GM18868 (cell line): ENCODE results near the gene CEBPA.
A peak's percentile ranks its signal among the peaks of the same experiment; 100 is the strongest.
"Not testable (repeated sequence)": the region's sequence is repeated elsewhere in the genome, so short reads cannot be mapped to it uniquely, and the experiment has no call there.

Source experiments
- ATAC-seq: cut with Tn5 transposase; IDR thresholded peaks from one replicate; pipeline ENCODE4 v1.9.1; 2021; ENCODE audit warnings: mild to moderate bottlenecking, moderate library complexity; ENCODE audit not compliant: unreplicated experiment

The CEBPA gene

DNA sequence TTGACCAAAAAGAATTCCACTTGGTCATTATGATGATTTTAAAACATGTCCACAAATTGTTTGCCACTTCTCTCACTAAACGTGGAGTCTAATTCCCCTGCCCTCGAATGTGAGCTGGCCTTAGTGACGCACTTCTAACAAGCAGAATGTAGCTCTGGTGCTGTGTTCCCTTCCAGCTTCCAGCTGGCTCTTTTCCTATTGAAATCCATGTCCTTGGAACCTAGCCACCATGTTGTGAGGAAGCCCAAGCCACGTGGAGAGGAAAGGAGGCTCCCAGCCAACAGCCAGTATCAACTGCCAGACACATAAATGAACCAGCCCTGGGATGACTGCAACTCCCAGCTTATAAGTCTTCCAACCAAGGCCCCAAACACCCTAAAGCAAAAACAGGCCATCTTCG, 23.6 kb upstream of the CEBPA start:
- no peak for ATAC-seq

DNA sequence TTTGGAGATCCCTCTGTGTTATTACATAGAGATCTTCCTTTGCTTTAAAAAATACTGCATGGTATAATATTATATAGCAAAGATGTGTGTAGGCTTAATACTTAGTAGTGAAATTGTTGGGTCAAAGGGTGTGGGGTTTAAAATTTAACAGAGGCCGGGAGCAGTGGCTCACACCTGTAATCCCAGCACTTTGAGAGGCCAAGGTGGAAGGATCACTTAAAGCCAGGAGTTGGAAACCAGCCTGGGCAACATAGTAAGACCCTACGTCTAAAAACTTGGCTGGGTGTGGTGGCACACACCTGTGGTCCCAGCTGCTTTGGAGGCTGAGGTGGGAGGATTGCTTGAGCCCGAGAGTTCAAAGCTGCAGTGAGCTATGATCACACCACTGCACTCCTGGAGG, 22.3 kb upstream of the CEBPA start:
- ATAC-seq: no peak

DNA sequence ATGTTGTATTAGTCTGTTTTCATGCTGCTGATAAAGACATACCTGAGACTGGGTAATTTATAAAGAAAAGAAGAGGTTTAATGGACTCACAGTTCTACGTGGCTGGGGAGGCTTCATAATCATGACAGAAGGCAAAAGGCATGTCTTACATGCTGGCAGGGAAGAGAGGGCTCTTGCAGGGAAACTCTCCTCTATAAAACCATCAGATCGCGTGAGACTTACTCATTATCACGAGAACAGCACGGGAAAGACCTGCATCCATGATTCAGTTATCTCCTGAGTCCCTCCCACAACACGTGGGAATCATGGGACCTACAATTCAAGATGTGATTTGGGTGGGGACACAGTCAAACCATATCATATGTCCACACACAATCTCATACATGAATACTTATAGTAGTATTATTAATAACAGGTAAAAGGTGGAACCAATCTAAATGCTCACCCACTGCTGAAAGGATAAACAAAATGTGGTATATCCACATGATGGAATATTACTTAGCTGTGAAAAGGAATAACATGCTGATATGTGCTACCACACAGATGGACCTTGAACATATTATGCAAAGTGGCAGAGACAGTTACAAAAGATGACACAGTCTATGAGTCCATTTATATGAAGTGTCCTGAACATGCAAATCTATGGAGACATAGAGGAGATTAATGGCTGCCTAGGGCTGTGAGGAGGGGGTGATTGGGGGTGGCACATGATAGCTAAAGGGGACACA, 20.9 kb upstream of the CEBPA start:
- no peak for ATAC-seq

DNA sequence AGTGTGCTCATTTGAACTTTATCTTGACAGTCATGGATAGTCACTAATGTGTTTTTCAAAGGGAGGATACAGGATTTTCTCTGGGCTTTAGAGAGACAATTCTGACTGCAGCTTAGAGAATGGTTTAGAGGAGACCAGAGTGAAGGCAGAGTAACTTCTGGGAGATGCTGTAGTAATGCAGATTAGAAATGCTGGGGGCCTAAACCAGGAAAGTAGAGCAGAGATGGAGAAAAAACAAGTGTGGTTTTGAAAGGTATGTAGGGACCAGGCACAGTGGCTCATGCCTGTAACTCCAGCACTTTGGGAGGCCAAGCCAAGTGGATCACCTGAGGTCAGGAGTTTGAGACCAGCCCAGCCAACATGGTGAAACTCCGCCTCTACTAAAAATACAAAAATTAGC, 18.3 kb upstream of the CEBPA start:
- no peak for ATAC-seq

DNA sequence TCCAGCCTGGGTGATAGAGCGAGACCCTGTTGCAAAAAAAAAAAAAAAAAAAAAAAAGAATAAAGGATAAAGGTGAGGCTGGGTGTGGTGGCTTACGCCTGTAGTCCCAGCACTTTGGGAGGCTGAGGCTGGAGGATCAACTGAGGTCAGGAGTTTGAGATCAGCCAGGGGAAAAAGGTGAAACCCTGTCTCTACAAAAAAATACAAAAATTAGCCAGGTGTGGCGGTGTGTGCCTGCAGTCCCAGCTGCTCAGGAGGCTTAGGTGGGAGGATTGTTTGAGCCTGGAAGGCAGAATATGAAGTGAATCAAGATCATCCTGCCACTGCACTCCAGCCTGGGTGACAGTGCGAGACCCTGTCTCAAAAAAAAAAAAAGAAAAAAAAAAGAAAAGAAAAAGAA, 15.7 kb upstream of the CEBPA start:
- not testable (repeated sequence) for ATAC-seq

DNA sequence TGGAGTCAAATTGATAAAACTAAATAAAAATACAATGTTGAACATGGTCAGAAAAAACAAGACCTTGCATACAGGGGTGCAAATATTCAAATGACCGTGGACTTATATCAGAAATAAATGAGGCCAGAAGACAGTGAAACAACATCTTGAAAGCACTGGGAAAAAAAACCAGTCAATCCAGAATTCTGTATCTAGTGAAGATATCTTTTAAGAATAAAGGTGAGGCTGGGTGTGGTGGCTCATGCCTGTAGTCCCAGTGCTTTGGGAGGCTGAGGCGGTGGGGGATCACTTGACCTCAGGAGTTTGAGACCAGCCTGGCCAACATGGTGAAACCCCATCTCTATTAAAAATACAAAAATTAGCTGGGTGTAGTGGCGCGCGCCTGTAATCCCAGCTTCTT, 15.2 kb upstream of the CEBPA start:
- ATAC-seq: no peak

DNA sequence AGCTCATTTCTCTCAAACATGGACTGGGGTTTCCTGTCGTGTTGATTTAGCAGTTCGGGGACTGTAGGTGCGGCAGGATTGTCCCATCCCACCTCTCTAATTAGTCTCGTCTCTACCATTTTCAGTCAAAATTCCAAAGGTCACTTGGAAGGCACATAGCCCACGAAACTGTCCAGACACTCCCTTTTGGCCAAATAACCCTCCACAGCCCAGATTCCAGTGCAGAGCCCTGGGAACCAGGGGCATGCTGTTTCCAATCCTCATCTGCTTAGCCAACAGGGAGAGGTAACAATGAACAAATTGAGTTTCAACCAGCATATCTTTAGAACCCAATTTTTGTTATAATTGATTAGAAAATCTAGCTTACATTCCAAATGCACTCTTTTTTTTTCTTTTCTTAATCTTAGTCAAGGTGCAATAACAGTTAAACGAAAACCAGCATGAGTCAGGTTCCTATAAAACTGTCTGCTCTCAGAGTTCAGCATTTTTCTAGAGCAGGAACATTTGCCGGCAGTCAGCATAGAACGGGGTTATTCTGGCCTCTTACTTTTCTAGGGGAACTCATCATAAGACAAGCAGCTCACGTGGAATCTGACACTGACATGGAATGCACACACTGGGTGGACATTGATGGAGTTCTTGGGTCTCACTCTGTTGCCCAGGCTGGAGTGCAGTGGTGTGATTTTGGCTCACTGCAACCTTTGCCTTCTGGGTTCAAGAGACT, 14.4 kb upstream of the CEBPA start:
- ATAC-seq: no peak

DNA sequence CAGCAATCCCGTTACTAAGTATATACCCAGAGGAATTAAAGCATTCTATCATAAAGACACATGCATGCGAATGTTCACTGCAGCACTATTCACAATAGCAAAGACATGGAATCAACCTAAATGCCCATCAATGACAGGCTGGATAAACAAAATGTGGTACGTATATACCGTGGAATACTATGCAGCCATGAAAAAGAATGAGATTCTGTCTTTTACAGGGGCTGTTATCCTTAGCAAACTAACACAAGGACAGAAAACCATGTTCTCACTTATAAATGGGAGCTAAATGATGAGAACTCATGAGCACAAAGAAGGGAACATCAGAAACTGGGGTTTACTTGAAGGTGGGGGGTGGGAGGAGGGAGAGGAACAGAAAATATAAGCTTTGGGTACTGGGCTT, 10.5 kb upstream of the CEBPA start:
- ATAC-seq: not testable (repeated sequence)

DNA sequence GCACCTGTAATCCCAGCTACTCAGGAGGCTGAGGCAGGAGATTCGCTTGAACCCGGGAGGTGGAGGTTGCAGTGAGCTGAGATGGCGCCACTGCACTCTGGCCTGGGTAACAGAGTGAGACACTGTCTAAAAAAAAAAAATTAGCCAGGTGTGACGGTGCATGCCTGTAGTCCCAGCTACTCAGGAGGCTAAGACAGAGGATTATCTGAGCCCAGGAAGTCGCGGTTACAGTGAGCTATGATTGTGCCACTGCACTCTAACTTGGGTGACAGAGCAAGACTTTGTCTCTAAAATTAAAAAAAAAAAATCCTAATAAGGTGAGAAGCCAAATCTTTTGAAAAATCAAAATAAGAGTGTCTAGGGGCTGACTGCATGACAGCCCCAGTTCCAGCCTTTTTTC, 9.7 kb upstream of the CEBPA start:
- no peak for ATAC-seq

DNA sequence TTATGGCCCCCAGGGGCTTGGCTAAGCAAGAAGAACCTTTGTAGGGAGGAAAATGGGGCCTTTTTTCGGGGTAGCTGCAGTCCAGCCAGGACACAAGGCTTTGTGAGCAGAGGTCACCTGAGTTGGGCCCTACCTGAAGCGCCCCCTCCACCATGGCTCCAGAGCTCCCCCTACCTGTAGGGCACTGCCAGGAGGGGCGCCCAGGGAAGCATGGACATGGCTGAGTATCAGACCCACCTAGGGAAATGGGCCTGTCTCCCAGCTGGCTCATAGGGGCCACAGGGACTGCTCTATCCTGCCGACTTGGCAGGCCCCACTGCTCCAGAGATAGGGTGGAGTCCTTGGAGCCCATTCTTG, 9.0 kb upstream of the CEBPA start:
- ATAC-seq: no peak

DNA sequence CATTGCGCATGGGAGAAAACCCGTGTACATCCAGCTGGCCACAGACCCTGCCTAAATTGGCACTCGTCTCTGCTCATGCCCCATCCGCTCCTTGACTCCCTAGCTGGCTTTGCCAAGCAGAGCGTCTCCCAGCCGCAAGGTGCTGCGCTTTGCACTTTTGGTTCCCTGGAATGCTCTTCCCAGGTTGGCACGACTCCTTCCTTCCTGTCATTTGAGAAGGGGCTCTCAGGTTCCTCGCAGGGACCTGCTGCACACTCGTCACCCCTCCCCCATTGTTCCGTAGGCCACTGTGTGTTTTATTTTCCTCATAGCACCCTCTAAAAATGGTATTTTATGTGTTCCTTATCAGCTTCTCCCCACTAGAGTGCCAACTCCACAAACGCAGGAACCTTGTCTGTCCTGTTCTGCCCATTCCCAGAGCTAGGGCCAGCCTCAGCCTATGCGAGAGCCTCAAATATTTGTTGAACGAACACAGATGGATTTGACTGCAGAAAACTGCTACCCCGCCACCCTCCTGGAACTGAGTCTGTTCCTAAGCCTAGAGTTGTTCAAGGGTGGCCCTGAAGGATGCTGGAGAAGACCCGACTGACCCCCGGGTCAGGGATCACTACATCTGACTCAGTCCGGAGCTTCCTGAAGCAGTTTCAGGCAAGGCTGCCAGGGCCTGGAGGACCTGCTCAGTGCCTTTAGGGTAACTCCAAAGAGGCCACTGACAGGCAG, 8.4 kb upstream of the CEBPA start:
- ATAC-seq: no peak

DNA sequence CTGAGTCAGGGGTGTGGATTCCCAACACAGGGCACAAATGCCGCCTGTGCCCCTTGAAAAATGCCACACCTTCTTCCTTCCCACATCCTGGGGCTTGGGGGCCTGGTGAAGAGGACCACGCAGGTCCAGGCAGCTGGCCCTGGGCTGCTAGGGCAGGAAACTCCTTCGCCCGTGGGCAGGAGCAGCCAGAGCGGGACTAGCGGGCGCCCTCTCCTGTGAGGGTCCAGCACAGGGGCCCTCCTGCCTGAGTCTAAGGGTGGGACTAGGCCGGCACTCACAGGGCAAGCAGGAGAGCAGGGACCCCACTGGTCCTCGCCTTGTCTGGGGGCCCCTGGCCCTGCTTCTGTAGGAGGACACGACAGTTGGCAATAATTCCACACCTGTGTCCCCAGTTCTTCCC, 7.5 kb upstream of the CEBPA start:
- ATAC-seq: no peak

DNA sequence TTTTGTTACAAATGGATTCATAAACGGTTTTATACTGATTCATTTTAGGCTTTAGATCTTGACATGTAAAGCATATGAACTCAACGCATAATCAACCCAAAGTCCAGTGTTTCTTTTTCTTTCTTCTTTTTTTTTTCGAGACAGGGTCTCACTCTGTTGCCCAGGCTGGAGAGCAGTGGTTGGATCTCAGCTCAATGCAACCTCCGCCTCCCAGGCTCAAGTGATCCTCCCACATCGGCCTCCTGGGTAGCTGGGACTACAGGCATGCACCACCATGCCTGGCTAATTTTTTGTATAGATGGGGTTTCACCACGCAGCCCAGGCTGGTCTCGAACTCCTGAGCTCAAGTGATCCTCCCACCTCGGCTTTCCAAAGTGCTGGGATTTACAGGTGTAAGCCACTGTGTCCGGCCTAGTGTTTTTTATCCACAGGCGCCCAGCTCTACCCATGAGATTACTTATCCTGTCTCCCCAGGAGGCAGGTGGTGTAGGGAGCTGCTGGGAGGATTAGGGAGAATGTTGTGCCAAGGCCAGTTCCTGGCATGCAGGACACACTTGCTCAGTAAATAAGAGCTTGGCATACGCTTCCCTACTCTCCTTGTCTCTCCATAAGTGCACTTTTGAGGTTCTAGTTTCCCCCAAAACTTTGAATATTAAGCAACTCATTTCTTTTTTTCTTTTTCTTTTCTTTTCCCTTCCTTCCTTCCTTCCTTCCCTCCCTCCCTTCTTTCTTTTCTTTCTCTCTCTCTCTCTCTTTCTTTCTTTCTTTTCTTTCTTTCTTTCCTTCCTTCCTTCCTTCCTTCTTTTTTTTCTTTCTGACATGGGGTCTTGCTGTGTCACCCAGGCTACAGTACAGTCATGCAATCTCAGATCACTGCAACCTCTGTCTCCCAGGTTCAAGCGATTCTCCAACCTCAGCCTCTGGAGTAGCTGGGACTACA, 4.8 kb upstream of the CEBPA start:
- no peak for ATAC-seq

DNA sequence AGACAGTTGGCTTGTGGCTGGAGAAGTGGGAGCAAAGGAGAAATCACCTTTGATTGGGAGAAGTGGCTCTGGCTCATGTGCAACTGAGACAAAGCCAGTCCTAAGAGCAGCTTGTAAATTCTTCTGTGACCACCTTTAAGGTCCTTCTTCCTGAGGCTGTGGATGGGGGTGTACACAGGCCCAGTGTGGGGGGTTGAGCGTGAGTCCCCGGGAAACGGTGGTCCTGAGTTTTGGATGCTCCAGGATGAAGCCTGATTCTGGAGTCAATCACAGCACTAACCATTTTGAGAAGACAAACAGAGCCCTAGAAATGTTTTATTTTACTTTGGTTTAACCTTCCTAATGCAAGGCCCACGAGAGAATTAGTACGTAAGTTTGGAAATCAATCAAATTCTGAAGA, 3.9 kb upstream of the CEBPA start:
- ATAC-seq: no peak

DNA sequence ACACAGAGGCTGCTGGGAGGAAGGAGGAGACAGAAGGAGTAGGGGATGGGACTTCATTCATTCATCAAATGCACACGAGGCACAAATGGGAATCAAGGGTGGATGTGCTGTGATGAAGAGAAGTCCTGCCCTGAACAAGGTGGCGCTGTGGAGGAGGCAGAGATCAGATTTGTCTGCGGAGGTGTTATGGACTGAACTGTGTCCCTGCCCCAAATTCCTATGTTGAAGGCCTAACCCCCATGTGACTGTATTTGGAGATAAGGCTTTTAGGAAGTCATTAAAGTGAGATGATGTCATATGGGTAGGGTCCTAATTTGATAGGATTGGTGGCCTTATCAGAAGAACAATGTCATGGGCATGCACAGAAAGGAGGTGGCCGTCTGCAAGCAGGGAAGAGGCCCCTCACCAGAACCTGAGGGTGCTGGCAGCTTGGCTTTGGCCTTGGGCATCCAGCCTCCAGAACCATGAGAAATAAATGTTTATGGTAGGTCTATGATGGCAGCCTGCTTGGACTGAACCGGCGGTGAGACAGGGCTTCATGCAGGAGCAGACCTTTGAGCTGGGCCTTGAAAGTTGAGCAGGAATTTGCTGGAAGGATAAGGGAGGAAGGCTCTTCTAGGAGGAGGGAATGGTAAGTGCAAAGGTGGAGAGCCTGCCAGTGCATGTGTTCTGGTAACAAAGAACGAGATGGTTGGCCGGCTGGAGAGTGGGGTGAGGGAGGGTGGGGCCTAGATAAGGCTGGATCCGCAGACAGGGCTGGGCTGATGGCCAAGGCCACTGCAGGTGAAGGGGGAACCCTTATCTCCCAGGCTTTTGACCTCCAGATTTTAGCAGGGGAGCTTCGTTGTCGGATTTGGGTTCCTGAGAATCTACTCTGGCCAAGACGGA, 2.7 kb upstream of the CEBPA start:
- ATAC-seq: no peak

DNA sequence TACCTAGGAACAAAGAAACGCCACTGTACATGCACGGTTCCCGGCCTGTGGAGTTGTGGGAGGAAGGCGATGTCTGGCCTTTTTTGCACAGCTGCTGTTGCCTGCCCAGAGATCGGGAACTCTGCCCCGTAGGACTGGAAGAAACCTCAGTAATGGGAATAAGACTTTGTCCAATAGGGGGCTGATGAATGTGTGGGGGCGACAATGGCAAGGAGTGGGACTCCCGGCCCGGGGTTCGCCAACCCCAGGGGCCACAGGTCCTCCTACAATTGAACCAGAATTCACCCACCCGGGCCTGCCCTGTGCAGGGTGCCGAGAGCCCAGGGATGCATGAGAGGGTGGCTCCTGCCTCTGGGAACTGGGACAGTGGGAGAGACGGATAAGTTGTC, 2.0 kb upstream of the CEBPA start:
- ATAC-seq: no peak

DNA sequence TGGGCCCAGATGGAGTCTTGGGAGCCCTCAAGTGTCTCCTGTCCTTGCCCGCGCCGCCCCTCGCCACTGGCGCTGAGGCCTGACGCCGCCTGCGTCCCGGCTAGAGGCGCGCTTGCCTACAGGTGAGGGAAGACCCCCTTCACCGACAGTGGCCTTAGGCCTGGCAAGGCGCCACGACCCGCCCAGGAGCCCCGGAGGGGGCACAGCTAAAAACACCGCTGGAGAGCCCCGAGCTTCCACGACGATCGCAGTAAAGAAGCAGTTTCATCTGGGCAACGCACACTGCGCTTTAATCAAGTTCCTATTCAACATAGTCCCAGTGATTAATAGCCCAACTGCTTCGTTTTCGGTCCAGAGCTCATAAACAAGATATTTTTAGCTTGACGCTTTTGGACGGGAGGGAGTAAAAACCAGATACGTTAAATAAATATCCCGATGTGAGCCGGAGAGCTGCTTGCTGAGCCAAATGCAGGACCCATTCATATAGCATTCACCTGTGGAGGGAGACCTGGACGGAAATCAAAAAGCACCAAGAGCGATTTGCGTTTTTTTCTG, 1.5 kb upstream of the CEBPA start:
- no peak for ATAC-seq

DNA sequence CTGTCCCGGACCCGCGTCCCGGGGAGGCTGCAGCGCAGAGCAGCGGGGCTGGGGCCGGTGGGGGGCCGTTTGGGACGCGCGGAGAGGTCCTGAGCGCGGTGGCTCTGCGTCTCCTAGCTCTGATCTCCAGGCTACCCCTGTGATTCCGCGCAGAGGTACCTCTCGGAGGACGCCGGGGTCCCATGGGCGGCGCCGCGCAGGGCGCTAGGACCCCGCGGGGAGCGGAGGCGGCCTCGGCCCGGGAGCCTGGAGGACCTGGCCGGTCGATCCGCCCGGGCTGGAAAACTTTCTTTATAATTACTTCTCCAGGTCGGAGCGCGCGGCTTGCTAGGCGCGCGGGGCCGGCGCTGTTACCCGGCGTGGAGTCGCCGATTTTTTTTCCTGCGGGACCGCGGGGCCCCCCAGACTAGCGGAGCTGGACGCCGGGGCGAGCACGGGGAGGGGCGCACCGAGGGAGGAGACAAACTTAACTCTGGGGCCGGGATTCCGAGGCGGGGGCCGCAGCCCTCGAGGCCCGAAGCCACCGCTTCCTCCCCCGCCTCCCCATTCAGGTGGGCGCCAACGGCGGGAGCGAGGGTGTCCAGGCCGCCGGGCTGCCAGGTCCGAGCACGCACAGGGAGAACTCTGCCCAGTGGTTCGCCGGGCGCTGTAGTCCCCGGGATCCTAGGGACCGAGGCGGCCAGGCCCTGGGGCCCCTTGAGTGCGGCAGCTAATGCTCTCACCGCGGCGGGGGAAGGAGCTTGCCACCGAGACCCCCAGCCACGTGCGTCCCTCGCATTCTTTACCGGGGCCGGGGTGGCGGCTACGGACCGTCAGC, 848 bp upstream of the CEBPA start:
- ATAC-seq: peak; percentile 35

DNA sequence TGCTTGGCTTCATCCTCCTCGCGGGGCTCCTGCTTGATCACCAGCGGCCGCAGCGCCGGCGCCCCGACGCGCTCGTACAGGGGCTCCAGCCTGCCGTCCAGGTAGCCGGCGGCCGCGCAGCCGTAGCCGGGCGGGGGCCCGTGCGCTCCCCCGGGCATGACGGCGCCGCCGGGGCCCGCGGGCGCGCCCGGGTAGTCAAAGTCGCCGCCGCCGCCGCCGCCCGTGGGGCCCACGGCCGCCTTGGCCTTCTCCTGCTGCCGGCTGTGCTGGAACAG, 497 bp downstream of the CEBPA start:
- no peak for ATAC-seq
